AG04450 (cell line): ENCODE measurements around the gene EPB42. TPM values are rescaled to one million over a fixed set of nuclear protein-coding genes. Genes with fewer than 3 reads are reported as not detected.

Experiments
- CTCF ChIA-PET: fragments of 300-600, 350-600 bp; formaldehyde crosslinking; extraction: SDS; loops from one replicate; lab custom pipeline; 2022; ENCODE audit warnings: antibody characterized with exemption, inconsistent platforms; lab: Charles Lee
- POLR2A ChIA-PET: fragments of 350-600 bp; formaldehyde crosslinking; extraction: SDS; loops from one replicate; lab custom pipeline; 2021; ENCODE audit warnings: antibody characterized with exemption, inconsistent platforms; lab: Yijun Ruan, JAX
- DNase-seq: peaks from one replicate; pipeline ENCODE4 v3.0.0-alpha.2; 2011; ENCODE audit warnings: low read depth, low spot score
- H3K27ac ChIP-seq: one replicate; pipeline ENCODE4 v1.5.1; 2012; ENCODE audit warnings: low read depth, low read length, control low read depth
- H3K27me3 ChIP-seq: one replicate; pipeline ENCODE4 v1.6.0; 2012; ENCODE audit warnings: low read length; ENCODE audit not compliant: control insufficient read depth, insufficient read depth
- H3K4me3 ChIP-seq: 2 replicates; pipeline ENCODE4 v1.5.1; 2011; ENCODE audit warnings: mild to moderate bottlenecking, low read depth, low read length, control low read depth
- H3K9me3 ChIP-seq: 2 replicates; pipeline ENCODE4 v1.5.1; 2012; ENCODE audit warnings: low read length; ENCODE audit not compliant: control insufficient read depth, insufficient read depth
- CTCF ChIP-seq: IDR thresholded peaks from 2 replicates; pipeline ENCODE4 v1.5.1; 2011; ENCODE audit warnings: low read depth, low read length, control low read depth, inconsistent platforms
- polyA plus RNA-seq: library from polyadenylated mRNA; depleted of rRNA; stranded (reverse); fragments of >200 nt; gene quantifications from 2 replicates; pipeline ENCODE4 v1.2.3, GENCODE V29; 2011; rRNA removed
- small RNA-seq: library from RNA; depleted of rRNA; stranded (forward); fragments of <200 nt; gene quantifications from one replicate; pipeline ENCODE3, GENCODE V24; 2012; ENCODE audit warnings: low read depth; ENCODE audit not compliant: insufficient read length

EPB42 gene
- polyA plus RNA-seq, 1 experiment, result not detected

- Histone ChIP-seq H3K27ac (no peak overlapping the region), H3K4me3 (no peak overlapping the region), H3K27me3 (no peaks in the 10 kb centered on the region), H3K9me3 (peaks cover 2% of the 10 kb centered on the region; the same call in 1 of the 2 replicates)
- CTCF ChIA-PET, result no interaction called here
- TF ChIP-seq CTCF, result no peak
- DNase-seq, result no peak
- POLR2A ChIA-PET, result no interaction called here
These were observed 55.0 kb downstream of the EPB42 start for GRCh38 chr15:43165801-43166325.

- no peak for DNase-seq
- CTCF ChIA-PET, result no interaction called here
- no peak overlapping the region for H3K27ac ChIP-seq
- no peaks in the 10 kb centered on the region for H3K27me3 ChIP-seq
- no peak for TF ChIP-seq CTCF
- H3K4me3 ChIP-seq, result no peak overlapping the region
- POLR2A ChIA-PET, result no interaction called here
- no peaks in the 10 kb centered on the region; the same call in 1 of the 2 replicates for H3K9me3 ChIP-seq
These were observed 67.5 kb downstream of the EPB42 start for GRCh38 chr15:43153269-43153668.

GRCh38 chr15:43151688-43152087 is 69.1 kb downstream of the EPB42 start:
- Histone ChIP-seq H3K4me3 (no peak overlapping the region), H3K27ac (no peak overlapping the region), H3K27me3 (no peaks in the 10 kb centered on the region), H3K9me3 (no peaks in the 10 kb centered on the region; the same call in 1 of the 2 replicates)
- ChIA-PET CTCF (interaction anchor here (1.4 kb wide), 1 partner anchor 134 kb away, joined by 4 read pairs; no protein-coding TSS in a partner anchor), POLR2A (no interaction called here)
- no peak for TF ChIP-seq CTCF
- no peak for DNase-seq

GRCh38 chr15:43150191-43150929 is 70.5 kb downstream of the EPB42 start:
- H3K27ac ChIP-seq, result peak overlapping the region; percentile 72
- ChIA-PET POLR2A (interaction anchor here (0.7 kb wide), 1 partner anchor 132 kb away, joined by 3 read pairs; no protein-coding TSS in a partner anchor), CTCF (interaction anchor here (1.0 to 1.4 kb wide), 3 partner anchors 36 to 137 kb away, joined by 3 to 5 read pairs (median 3); no protein-coding TSS in a partner anchor)
- no peaks in the 10 kb centered on the region for H3K27me3 ChIP-seq
- TF ChIP-seq CTCF, result no peak
- H3K4me3 ChIP-seq, result no peak overlapping the region
- H3K9me3 ChIP-seq, result no peaks in the 10 kb centered on the region; the same call in 1 of the 2 replicates
- DNase-seq, result peak; percentile 78

Small RNA genes lying within 50 kb of the gene (small RNA-seq; reads per million reads assigned to genes)
- gene RF00019, result not detected

Other genes with a start within 250 kb of the EPB42 start
- 13.4 and 18.4 TPM in 2 replicates for gene UBR1, start 115.0 kb downstream of the EPB42 start, polyA plus RNA-seq
- gene TMEM62, start 87.4 kb downstream of the EPB42 start, polyA plus RNA-seq, result 4.3 and 4.8 TPM in 2 replicates
- gene CCNDBP1, start 35.6 kb downstream of the EPB42 start, polyA plus RNA-seq, result 43.3 and 54.2 TPM in 2 replicates
- not detected in 2 replicates for gene TGM5, start 45.9 kb upstream of the EPB42 start, polyA plus RNA-seq
- gene TGM7, start 81.2 kb upstream of the EPB42 start, polyA plus RNA-seq, result not detected in 2 replicates
- 11.2 and 11.7 TPM in 2 replicates for gene LCMT2, start 109.6 kb upstream of the EPB42 start, polyA plus RNA-seq
- 8.8 and 9.6 TPM in 2 replicates for gene ZSCAN29, start 150.0 kb upstream of the EPB42 start, polyA plus RNA-seq
- gene TUBGCP4, start 150.1 kb upstream of the EPB42 start, polyA plus RNA-seq, result 12.3 and 14.0 TPM in 2 replicates